HG03520 (cell line): ENCODE measurements around the gene APMAP.
"Not testable (repeated sequence)": the region's sequence is repeated elsewhere in the genome, so short reads cannot be mapped to it uniquely, and the experiment has no call there.

Experiments used
- ATAC-seq: cut with Tn5 transposase; IDR thresholded peaks from one replicate; pipeline ENCODE4 v1.9.1; 2021; ENCODE audit warnings: mild to moderate bottlenecking, moderate library complexity; ENCODE audit not compliant: unreplicated experiment

APMAP gene

GRCh38 chr20:24955045-24955444 lies 37.5 kb downstream of the APMAP start:
- peak; percentile 65 for ATAC-seq

GRCh38 chr20:24954566-24954965 lies 38.0 kb downstream of the APMAP start:
- ATAC-seq, result no peak

- ATAC-seq, result no peak
Measured at GRCh38 chr20:24954151-24954550, 38.4 kb downstream of the APMAP start.

DNA sequence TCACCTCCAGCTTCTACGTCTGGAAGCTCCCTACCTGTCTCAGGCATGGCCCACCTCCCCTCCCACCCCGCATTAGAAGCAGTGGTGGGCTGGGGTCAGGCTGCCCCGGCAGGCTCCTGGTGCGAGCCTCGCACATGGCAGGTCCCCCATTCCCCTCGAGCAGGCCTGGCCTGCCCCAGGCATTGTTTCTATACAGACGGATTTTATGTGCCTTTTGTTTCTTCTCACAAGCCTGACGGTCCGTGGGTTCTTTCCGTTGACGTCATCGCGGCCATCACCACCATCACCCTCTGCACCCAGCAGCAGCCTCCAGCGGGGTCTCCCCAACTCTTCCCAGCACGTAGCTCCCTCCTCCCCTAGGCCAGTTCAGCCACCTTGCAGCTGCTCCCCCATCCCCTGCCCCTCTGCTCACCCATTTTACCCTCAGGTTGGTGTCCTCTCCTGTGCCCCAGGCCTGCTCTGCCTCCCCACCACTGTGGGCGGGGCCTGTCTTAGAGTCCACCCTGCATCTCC lies 38.9 kb downstream of the APMAP start:
- no peak for ATAC-seq

DNA sequence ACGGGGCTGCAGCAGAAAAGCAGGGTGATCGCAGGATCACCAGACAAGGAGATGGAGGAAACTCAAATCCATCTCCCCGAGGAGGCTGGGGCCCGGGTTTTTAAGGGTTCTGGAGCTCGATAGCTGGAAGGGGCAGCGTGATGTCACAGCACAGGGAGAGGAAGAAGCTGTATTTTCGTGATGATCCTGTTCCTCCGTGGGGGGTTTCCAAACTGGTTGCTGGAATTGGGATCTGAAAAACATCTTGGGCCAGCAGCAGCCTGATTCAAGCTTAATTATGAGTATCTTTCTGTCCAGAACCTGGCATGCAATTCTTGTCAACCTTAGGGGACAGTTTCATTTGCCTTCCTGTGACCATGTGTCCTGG lies 39.4 kb downstream of the APMAP start:
- no peak for ATAC-seq

DNA sequence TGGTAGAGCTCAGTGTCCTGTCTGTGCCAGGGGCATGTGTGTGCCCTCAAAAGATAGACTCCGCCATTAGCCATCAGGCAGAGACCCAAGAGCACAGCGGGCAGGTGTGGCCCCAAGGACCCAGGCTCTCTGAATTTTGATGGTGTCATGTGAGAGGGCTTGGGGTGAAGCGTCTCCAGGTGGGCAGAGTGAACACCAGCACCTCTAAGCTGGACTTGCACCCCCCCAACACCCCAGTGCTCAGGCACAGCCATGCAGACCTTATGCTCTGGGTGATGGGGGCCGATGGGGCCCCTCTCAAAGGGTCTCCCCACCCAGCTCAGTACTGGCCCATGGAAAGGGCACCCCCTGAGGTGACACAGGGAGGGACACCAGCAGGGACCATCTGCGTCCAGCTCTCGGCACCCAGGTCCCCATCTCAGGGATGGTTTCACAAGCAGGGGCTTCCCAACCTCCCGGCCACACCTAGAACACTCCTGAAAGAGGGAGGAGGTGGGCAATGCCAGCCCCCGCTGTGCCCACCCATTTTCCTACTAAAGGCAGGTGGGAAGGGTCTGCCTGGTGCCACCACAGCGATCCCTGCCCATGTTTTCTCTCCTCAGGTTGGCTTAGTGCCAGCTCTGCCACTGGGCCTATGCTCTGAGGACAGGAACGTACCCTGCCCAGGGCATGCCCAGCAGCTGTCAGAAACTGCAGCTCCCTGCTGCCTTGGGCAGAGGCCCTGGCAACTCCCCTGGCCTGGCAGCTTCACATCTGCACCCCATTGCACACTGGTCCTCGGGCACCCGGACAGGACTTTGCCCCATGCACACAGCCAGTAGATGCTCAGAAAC lies 40.0 kb downstream of the APMAP start:
- ATAC-seq, result no peak

DNA sequence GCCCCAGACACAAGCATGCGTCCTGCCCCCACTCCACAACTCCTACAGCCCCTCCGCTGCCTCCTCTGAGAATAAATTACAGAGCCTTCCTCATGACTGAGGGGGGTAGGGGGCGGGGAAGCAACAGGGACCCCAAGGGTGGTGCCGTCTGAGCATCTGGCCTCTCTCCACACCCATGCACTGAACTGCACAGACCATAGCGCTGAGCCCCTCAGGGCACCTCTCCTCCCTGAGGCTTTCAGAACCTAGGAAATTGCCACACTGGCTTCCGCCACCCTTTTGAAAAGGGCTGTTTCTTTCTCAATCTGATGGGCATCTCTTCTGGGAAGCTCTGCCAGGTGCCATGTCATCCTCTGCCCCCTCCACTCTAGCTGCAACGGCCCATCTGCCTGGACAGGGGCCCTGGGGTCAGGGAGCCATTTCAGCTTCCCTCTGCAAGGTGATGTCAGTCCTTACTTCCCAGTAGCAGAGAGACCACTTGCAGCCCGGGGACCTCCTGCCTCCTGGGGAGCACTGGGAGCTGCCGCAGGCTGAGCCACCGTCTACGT lies 40.9 kb downstream of the APMAP start:
- no peak for ATAC-seq

GRCh38 chr20:24950836-24951525 lies 41.6 kb downstream of the APMAP start:
- no peak for ATAC-seq

GRCh38 chr20:24950128-24950835 lies 42.3 kb downstream of the APMAP start:
- ATAC-seq, result no peak

DNA sequence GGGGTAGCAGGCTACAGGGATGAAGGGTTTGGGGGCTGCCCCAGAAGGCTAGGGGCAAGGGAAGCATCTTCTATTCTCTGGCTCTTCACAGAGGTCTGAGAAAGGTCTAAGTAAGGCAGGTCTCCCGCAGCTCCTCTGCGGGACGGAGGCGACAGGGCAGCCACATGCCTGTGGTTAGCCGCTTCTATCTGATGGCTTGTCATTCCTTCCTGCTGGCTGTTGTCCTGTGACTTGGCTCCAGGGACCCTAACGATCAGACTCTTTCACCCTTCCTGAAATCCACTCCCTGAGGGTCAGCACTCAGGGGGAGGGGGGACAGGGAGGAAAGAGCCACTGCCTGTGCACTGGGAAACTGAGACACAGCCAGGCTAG lies 42.8 kb downstream of the APMAP start:
- no peak for ATAC-seq

GRCh38 chr20:24948939-24949679 lies 43.4 kb downstream of the APMAP start, which contains the start of gene CST7:
TSS of gene CST7 (plus strand) at chr20:24949269. CDS start at chr20:24949506, 237 bp downstream.
- no peak for ATAC-seq

DNA sequence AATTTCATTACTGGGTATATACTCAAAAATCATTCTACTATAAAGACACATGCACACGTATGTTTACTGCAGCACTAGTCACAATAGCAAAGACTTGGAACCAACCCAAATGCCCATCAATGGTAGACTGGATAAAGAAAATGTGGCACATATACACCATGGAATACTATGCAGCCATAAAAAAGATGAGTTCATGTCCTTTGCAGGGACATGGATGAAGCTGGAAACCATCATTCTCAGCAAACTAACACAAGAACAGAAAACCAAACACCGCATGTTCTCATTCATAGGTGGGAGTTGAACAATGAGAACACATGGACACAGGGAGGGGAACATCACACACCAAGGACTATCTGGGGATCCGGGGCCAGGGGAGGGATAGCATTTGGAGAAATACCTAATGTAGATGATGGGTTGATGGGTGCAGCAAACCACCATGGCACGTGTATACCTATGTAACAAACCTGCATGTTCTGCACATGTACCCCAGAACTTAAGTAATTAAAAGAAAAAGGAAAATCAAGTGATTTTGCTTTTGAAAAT lies 44.1 kb downstream of the APMAP start:
- not testable (repeated sequence) for ATAC-seq

GRCh38 chr20:24946376-24946775 lies 46.2 kb downstream of the APMAP start:
- not testable (repeated sequence) for ATAC-seq

DNA sequence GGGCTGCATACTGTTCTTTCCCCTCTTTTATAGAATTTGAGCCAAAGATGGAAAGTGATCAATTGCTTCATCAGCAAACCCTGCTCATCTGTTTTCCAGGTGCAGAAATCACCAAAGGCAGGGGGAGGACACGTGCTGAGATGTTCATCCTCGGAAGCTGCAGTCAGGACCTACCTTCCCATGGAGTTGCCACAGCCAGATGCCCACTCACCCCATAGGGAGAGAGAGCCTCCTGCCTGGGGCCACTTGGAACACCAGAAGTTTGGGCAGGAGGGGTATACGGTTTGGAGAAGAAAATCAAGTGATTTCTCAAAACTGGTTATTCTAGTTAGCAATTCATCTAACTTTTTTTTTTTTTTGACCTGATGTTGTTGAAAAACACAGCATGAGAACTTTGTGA lies 48.8 kb downstream of the APMAP start:
- ATAC-seq, result no peak

DNA sequence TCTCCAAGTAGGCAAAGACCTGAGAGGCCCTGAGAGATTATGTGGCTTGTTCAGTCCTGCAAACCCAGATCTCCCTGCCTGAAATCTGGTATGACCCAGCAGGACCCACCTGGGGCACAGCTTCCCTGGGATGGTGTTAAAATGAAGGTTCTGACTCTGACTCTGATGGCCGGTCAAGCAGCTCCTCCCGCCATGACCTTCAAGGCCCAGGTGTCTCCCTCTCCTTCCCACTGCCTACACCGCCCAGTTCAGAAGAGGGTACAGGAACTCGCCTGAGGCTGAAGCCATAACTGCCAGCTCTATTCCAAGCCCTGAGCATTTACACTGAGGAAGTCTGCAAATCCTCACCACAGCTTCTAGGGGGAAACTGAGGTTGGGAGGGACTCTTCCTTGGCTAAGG lies 49.4 kb downstream of the APMAP start:
- no peak for ATAC-seq

DNA sequence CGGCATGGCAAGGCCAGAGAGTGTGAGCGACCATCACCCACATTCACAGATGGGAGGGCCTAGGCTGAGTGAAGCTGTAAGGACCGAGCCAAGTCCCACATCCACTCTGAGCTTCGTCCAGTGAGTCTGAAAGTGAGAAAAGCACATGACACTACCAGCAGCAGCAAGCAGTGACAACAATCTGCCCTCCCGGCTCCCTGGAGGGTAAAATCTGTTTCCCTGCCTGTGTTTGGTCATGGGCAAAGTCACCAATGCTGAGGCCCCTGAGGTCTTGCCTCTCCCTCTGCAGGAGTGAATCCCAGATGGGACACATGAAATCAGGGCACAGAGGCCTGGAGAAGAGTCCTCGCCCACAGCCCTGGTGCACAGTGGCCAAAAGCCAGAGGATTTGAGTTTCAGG lies 49.9 kb downstream of the APMAP start:
- ATAC-seq, result no peak

DNA sequence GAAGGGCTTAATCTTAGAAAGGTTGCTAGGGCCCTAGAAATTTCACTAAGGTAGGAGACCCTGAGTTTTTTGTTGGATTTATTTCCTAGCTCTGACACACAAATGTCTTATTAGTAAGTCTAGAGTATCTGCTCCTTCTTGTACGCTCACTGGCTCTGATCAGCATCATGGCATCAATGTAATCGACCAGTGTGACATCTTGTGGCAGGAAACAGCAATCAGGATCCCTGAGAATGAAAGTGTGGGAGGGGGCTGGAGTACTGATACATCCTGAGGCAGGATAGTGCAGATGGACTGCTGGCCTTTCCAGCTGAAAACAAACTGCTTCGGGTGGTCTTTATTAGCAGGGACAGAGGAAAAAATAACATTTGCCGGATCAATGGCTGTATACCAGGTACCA lies 53.5 kb downstream of the APMAP start:
- no peak for ATAC-seq

DNA sequence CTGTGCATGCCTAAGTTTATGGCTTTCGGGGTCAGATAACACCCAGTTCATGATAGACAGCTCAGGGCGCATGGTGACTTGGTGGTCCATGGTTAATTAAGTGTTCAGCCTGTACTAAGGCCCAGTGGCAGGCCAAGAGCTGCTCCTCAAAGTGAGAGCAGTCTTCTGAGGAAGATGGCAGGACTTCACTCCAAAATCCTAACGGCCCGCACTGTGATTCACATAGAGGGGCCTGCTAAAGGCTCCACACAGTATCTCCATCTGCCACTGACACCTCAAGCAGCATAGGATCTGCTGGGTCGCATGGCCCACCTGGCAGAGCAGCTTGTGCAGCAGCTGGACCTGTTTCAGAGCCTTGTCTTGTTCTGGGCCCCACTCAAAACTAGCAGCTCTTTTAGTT lies 54.1 kb downstream of the APMAP start:
- ATAC-seq, result no peak

DNA sequence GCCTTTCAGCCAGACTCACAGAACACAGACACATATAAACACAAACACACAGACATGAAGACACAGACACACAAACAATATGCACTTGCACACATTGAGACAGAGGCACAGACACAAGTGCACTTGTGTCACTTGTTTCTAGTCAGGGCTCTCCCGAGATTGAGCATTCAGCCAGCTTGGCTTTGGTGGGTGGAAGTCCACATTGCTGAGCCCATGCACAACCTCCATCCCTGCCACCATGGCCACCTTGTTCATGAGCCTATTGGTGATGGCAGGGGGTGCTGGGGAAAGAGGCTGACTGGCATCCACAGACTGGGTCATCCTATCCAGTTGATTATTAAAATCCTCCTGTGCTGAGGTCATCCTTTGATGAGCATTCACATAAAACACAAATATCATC lies 55.0 kb downstream of the APMAP start:
- ATAC-seq, result no peak
